ENCODE data around the gene PSMB5.

The PSMB5 gene

DNA sequence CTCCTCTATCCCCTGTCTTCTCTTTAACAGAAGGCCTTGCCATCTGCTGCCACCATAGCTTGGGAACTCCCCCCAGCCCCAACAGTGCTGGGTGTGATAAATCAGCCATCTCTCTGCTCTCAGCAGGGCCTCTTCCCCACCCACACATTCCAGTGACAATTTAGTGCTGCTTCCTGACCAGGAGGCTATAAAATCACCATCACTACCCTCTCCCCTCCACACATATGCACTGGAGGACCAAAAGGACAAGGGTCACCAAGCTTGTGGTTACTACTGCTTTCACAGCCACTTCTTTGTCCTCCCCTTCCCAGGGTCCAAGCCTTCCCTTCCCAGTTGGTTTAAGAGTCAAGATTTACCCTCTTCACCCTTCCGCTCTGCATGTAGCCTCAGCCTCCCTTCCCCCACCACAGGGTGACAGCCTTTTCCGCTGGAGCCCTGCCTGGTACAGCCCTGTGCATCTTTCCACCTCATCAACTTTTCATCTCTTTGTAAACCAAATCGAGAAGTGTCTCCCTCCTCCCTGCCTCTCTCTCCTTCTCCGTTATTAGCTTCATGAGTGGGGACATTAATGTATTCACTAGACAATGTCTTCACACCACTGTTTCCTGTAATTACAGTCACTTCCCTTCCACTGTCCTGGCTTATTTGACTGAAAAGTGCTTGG lies 9.4 kb downstream of the PSMB5 start:
- ChIA-PET POLR2A (ENCODE audit: low non-redundant PET) (interaction anchor here (0.7 kb wide), 1 partner anchor 24 kb away, joined by 3 read pairs; no protein-coding TSS in a partner anchor), CTCF (interaction anchor here (0.6 to 0.7 kb wide), 2 partner anchors 67 to 246 kb away, joined by 3 to 4 read pairs; no protein-coding TSS in a partner anchor)
- TF ChIP-seq, protein P1, sequence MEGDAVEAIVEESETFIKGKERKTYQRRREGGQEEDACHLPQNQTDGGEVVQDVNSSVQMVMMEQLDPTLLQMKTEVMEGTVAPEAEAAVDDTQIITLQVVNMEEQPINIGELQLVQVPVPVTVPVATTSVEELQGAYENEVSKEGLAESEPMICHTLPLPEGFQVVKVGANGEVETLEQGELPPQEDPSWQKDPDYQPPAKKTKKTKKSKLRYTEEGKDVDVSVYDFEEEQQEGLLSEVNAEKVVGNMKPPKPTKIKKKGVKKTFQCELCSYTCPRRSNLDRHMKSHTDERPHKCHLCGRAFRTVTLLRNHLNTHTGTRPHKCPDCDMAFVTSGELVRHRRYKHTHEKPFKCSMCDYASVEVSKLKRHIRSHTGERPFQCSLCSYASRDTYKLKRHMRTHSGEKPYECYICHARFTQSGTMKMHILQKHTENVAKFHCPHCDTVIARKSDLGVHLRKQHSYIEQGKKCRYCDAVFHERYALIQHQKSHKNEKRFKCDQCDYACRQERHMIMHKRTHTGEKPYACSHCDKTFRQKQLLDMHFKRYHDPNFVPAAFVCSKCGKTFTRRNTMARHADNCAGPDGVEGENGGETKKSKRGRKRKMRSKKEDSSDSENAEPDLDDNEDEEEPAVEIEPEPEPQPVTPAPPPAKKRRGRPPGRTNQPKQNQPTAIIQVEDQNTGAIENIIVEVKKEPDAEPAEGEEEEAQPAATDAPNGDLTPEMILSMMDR (conservative IDR thresholded peaks at IDR 0.05; ENCODE audit: low read depth): no peak
- DNase-seq (ENCODE audit: low spot score): no peak
- H3K27ac ChIP-seq: peak overlapping the region; percentile 21; the same call in 1 of the 2 replicates

DNA sequence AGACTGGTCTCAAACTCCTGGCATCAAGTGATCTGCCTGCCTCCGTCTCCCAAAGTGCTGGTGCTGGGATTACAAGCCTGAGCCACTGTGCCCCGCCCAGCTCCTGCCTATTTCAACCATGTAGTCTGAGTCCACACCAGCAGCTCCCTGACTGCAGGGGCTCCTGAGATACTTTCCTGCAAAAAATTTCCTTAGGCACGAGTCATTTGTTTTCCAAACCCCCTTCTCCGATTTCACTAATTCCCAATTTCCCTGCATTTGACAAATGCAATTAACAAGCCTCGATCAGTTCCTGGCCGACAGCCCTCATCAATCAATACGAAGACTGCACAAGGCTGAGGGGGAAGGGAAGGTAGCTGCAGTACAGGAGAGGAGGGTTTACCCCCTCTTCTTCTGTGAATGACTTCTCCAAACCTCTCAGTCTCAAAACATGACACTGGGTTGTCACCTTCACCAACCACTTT lies 10.1 kb downstream of the PSMB5 start:
- TF ChIP-seq, protein P1 (conservative IDR thresholded peaks at IDR 0.05; ENCODE audit: low read depth): no peak
- DNase-seq (ENCODE audit: low spot score): no peak
- ChIA-PET CTCF (interaction anchor here (0.9 kb wide), 1 partner anchor 32 kb away, joined by 3 read pairs; no protein-coding TSS in a partner anchor), POLR2A (ENCODE audit: low non-redundant PET) (no interaction called here)
- no peak overlapping the region for H3K27ac ChIP-seq

DNA sequence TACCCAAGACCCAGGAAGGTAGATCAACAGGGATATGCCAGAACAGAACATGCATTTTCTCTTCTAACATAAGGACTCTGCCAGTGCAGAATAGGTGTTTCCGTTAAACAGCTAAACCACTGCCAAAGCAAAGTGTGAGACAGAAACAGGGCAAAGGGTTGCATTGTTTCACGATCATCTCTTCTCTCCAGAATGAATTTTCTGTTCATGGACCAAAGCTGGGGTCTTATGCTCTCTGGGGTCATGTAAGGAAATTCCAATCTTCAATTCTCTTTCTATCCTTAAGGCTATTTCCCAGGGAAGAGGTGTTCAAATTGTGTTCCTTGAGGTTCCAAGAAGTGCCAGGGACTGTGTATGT lies 10.9 kb downstream of the PSMB5 start:
- TF ChIP-seq, protein P1 (conservative IDR thresholded peaks at IDR 0.05; ENCODE audit: low read depth): no peak
- CTCF ChIA-PET: interaction anchor here (0.9 to 1.1 kb wide), 2 partner anchors 33 to 45 kb away, joined by 3 read pairs; no protein-coding TSS in a partner anchor
- DNase-seq (ENCODE audit: low spot score): no peak
- POLR2A ChIA-PET (ENCODE audit: low non-redundant PET): no interaction called here
- no peak overlapping the region for H3K27ac ChIP-seq

DNA sequence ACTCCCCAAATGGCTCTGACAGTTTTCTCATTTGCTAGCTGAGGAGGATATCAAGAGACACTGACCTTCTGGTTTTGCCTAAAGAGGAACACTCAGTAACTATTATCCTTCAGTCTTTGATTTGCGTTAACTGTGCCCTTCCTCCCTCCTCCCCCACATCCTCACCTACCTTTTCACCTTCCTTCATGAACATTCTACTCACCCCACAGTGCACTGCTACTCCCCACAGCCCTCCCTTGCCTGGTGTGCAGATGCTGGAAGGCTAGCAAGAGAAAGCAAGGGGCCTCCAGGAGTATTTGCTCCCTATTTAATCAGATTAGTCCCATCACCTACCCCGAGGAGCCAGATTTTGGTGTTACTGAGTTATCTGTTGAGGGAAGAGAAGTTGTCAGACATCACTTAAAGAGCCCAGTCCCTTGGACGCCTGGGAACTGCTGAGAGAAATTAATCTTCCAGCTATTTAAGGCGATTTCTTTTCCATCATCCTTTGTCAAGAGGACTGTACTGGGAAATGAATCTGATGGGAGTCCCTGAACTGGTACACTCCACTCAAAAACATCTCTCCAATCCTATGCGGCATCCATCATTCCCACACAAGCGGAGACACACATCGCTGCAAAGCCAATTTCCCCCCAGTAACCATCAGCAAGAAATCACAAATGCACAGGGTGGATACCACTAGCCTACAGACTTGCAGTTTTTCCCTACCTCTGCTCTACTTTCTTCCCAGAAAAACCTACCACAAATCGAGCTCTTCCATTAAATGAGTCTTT lies 11.5 kb downstream of the PSMB5 start:
- CTCF ChIA-PET: interaction anchor here (0.9 to 1.1 kb wide), 3 partner anchors 33 to 46 kb away, joined by 3 to 8 read pairs (median 3); no protein-coding TSS in a partner anchor

DNA sequence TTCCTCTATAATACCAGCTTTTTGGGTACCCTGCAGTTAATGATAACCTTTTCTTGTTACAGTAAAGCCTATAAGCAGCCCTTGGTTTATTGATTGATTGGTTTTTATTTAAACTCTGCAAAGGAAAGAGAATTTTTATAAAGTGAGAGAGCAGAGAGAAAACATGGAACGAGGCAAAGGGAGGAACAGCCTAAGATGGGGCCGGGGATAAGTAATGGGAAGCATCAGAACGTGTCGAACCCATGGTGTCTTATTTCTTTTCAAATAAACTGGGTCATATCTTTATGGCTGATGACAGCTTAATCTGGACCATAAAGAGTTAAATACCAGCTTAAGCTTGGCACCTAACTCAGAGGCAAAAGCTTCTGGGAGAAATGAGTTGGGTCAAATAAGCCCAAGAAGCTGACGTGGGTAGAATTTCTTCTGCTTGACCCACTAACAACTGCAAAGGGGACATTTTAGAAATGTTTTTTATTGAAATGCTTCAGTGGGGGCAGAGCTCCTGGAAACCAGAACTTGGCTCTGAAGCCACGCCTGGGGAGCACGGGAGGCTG lies 12.7 kb downstream of the PSMB5 start:
- no peak for DNase-seq (ENCODE audit: low spot score)
- no peak overlapping the region for H3K27ac ChIP-seq
- TF ChIP-seq, protein P1 (conservative IDR thresholded peaks at IDR 0.05; ENCODE audit: low read depth): no peak
- POLR2A ChIA-PET (ENCODE audit: low non-redundant PET): interaction anchor here (0.7 kb wide), 1 partner anchor 47 kb away, joined by 3 read pairs; no protein-coding TSS in a partner anchor
- CTCF ChIA-PET: interaction anchor here (0.7 kb wide), 1 partner anchor 158 kb away, joined by 3 read pairs; no protein-coding TSS in a partner anchor

More for the DNA sequence above, 11.5 kb downstream of the PSMB5 start:
- H3K27ac ChIP-seq: no peak overlapping the region
- no peak for DNase-seq (ENCODE audit: low spot score)
- POLR2A ChIA-PET (ENCODE audit: low non-redundant PET): no interaction called here
- TF ChIP-seq, protein P1 (conservative IDR thresholded peaks at IDR 0.05; ENCODE audit: low read depth): no peak

DNA sequence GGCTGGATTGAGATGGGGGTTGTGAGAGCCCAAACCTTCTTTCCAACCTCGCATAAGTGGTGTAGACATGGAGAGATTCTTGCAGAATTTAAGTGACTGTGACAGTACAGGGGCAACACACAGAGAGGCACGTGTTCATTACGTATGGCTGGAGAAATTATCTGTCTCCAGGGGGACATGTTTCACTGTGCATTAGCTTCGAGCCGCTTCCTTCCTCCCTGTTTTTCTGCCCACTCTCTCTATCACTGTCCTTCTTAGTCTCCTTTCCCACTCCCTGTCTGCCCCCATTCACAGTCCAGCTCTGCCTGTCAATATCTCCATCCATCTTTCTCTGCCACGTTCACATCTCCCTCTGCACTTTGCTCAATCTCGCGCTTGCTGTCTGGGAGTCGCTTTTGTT lies 13.3 kb downstream of the PSMB5 start:
- CTCF ChIA-PET: no interaction called here
- no peak for DNase-seq (ENCODE audit: low spot score)
- H3K27ac ChIP-seq: no peak overlapping the region
- POLR2A ChIA-PET (ENCODE audit: low non-redundant PET): interaction anchor here (0.7 kb wide), 1 partner anchor 46 kb away, joined by 3 read pairs; no protein-coding TSS in a partner anchor
- TF ChIP-seq, protein P1 (conservative IDR thresholded peaks at IDR 0.05; ENCODE audit: low read depth): no peak
